Endothelial cell of umbilical vein (primary cell): ENCODE measurements around the gene OR51I1. TPM values are rescaled to one million over a fixed set of nuclear protein-coding genes. Genes with fewer than 3 reads are reported as not detected.

ENCODE experiments used
- BruUV-seq: library from RNA; stranded (reverse); fragments of 400-500 nt; replicated peaks from 2 replicates; lab custom pipeline; 2021; lab: Mats Ljungman, UMichigan
- CTCF ChIA-PET: fragments of 300-600, 350-600 bp; sonication (Branson Sonifier 250); formaldehyde crosslinking; loops from one replicate; lab custom pipeline; 2021; ENCODE audit warnings: antibody characterized with exemption, inconsistent platforms; lab: Charles Lee
- POLR2A ChIA-PET: fragments of 300-600, 350-600 bp; sonication (Branson Sonifier 250); formaldehyde crosslinking; loops from one replicate; lab custom pipeline; 2021; ENCODE audit warnings: antibody characterized with exemption, inconsistent platforms; lab: Charles Lee
- DNase-seq: peaks from one replicate; pipeline ENCODE4 v3.0.0-alpha.2; 2011; ENCODE audit warnings: low read depth, low spot score
- FAIRE-seq: peaks from 2 replicates; lab custom pipeline; 2011; peaks lifted over from hg19 to GRCh38; lab: Jason Lieb, UNC
- H2AFZ ChIP-seq: 2 replicates; pipeline ENCODE4 v1.6.0; 2012; ENCODE audit warnings: low read depth, low read length, control low read depth, inconsistent platforms
- H3K27ac ChIP-seq: 2 replicates; pipeline ENCODE4 v1.5.1; 2011; ENCODE audit warnings: low read depth, mild to moderate bottlenecking, control low read depth, low read length, moderate library complexity; ENCODE audit not compliant: insufficient read depth
- H3K27me3 ChIP-seq, 2 experiments: 2 replicates each; pipeline versions ENCODE4 v1.6.0 to v1.6.1; 2011; ENCODE audit warnings: low read length in 2 of 2, mixed read lengths in 1 of 2; ENCODE audit not compliant: control insufficient read depth in 2 of 2, insufficient read depth in 2 of 2
- H3K36me3 ChIP-seq, 2 experiments: 2 replicates in 1 of 2; 3 replicates in 1 of 2; pipeline ENCODE4 v1.5.1; 2011; ENCODE audit warnings: low read length in 2 of 2, mild to moderate bottlenecking in 1 of 2, moderate library complexity in 1 of 2; ENCODE audit not compliant: control insufficient read depth in 2 of 2, insufficient read depth in 2 of 2; ENCODE audit errors: extremely low read depth in 1 of 2
- H3K4me1 ChIP-seq: 3 replicates; pipeline ENCODE4 v1.5.1; 2011; ENCODE audit warnings: mild to moderate bottlenecking, low read length; ENCODE audit not compliant: control insufficient read depth, insufficient read depth; ENCODE audit errors: extremely low read depth
- H3K4me2 ChIP-seq: 2 replicates; pipeline ENCODE4 v1.6.1; 2011; ENCODE audit warnings: low read length, control low read depth, mixed read lengths; ENCODE audit not compliant: insufficient read depth
- H3K4me3 ChIP-seq, 3 experiments: fragments of 200-600 bp in 1 of 3; sonication (generic), shearing (Covaris generic) in 1 of 3; replicated peaks in 1 of 3; 2 replicates each; pipeline ENCODE4 v1.5.1; 2011 to 2016; ENCODE audit warnings: control low read depth in 3 of 3, low read length in 3 of 3, mild to moderate bottlenecking in 2 of 3, inconsistent platforms in 1 of 3, low read depth in 1 of 3, moderate library complexity in 1 of 3; ENCODE audit not compliant: insufficient read depth in 1 of 3
- H3K79me2 ChIP-seq: 2 replicates; pipeline ENCODE4 v1.6.0; 2012; ENCODE audit warnings: low read length, inconsistent platforms; ENCODE audit not compliant: control insufficient read depth, insufficient read depth
- H3K9ac ChIP-seq: replicated peaks from 2 replicates; pipeline ENCODE3; 2011; ENCODE audit warnings: low read length, control low read depth; ENCODE audit not compliant: insufficient read depth; ENCODE audit errors: extremely low read depth
- H3K9me1 ChIP-seq: replicated peaks from 3 replicates; pipeline ENCODE4 v1.6.0; 2011; ENCODE audit warnings: mild to moderate bottlenecking, low read length; ENCODE audit not compliant: control insufficient read depth, insufficient read depth; ENCODE audit errors: extremely low read depth
- H3K9me3 ChIP-seq: replicated peaks from 2 replicates; pipeline ENCODE4 v1.5.1; 2012; ENCODE audit warnings: low read length, inconsistent platforms; ENCODE audit not compliant: control insufficient read depth, insufficient read depth
- H4K20me1 ChIP-seq: replicated peaks from 2 replicates; pipeline ENCODE3; 2011; ENCODE audit warnings: mild to moderate bottlenecking, low read length; ENCODE audit not compliant: control insufficient read depth, insufficient read depth; ENCODE audit errors: extremely low read depth
- CTCF ChIP-seq, 2 donors: IDR thresholded peaks; 1 replicate in 1 of 2; 2 replicates in 1 of 2; pipeline ENCODE4 v1.5.1; 2011; ENCODE audit warnings: low read length in 2 of 2, mild to moderate bottlenecking in 2 of 2, moderate library complexity in 2 of 2, control low read depth in 1 of 2, inconsistent platforms in 1 of 2, low read depth in 1 of 2; ENCODE audit not compliant: insufficient read depth in 1 of 2; ENCODE audit errors: extremely low read depth in 1 of 2
- EZH2 ChIP-seq: IDR thresholded peaks from 2 replicates; pipeline ENCODE4 v1.6.1; 2012; ENCODE audit warnings: borderline replicate concordance, low read depth, mild to moderate bottlenecking, moderate library complexity, low read length, inconsistent platforms; ENCODE audit not compliant: severe bottlenecking
- FOS ChIP-seq: IDR thresholded peaks from 2 replicates; pipeline ENCODE4 v1.6.1; 2011; ENCODE audit warnings: mild to moderate bottlenecking, low read length, moderate library complexity, borderline replicate concordance; ENCODE audit not compliant: insufficient read depth
- GATA2 ChIP-seq: IDR thresholded peaks from 2 replicates; pipeline ENCODE4 v1.7.0; 2011; ENCODE audit warnings: low read depth, mild to moderate bottlenecking, moderate library complexity, mixed read lengths, low read length; ENCODE audit not compliant: insufficient read length, insufficient read depth
- JUN ChIP-seq: IDR thresholded peaks from 2 replicates; pipeline ENCODE4 v1.6.1; 2011; ENCODE audit warnings: borderline replicate concordance, low read depth; ENCODE audit not compliant: insufficient read length, insufficient read depth
- MAX ChIP-seq: IDR thresholded peaks from 2 replicates; pipeline ENCODE4 v1.6.1; 2011; ENCODE audit not compliant: insufficient read depth, insufficient read length
- MYC ChIP-seq: IDR thresholded peaks from one replicate; pipeline ENCODE4 v1.6.1; 2011; ENCODE audit warnings: mild to moderate bottlenecking, low read depth, low read length
- POLR2A ChIP-seq: IDR thresholded peaks from 2 replicates; pipeline ENCODE4 v1.6.1; 2012; ENCODE audit warnings: low read depth, mild to moderate bottlenecking, control low read depth, low read length
- POLR2AphosphoS5 ChIP-seq: IDR thresholded peaks from 2 replicates; pipeline ENCODE4 v1.6.1; 2012; ENCODE audit warnings: low read depth, mild to moderate bottlenecking, control low read depth, low read length, moderate library complexity; ENCODE audit not compliant: insufficient read depth
- dilution Hi-C: fragments of 300-500 bp; cut with MboI; formaldehyde crosslinking; loops from one replicate; pipeline ENCODE4 v1.15.0; 2019; ENCODE audit warnings: low sequenced_read_pairs; ENCODE audit not compliant: extremely low pct_ligation_motif_present
- intact Hi-C: fragments of 100-400 bp; cut with micrococcal nuclease; formaldehyde crosslinking; loops from one replicate; pipeline ENCODE4 v1.10.0; 2022
- polyA plus RNA-seq, 4 experiments: library from polyadenylated mRNA; depleted of rRNA in 3 of 4; stranded (reverse) in 3 of 4; unstranded in 1 of 4; fragments of >200 nt; gene quantifications; 2 replicates each; pipeline versions ENCODE4 v1.2.1 to v1.2.3, GENCODE V29; 2011 to 2012; ENCODE audit warnings: missing spikeins in 1 of 4
- total RNA-seq: library from RNA; stranded (reverse); gene quantifications from 2 replicates; pipeline ENCODE4 v1.2.3, GENCODE V29; 2021

OR51I1 gene
- total and polyA plus RNA-seq, 2 donors (not counting 3 experiments of a cell fraction or from before 2014, with no cell fraction given): not detected

GRCh38 chr11:5449023-5449422, 7.7 kb upstream of the OR51I1 start, which contains the start of gene OR51I2:
Gene OR51I2 (plus strand): TSS chr11:5449323. CDS start chr11:5453489, 4,166 bp downstream.
- Histone ChIP-seq H3K36me3 (no peaks in the 10 kb centered on the region), H3K27ac (no peak within 1 kb of the TSS), H3K79me2 (no peaks in the 10 kb centered on the region), H3K9ac (no peak within 1 kb of the TSS), H4K20me1 (no peaks in the 10 kb centered on the region), H3K4me2 (no peak within 1 kb of the TSS), H3K9me1 (no peaks in the 10 kb centered on the region), H3K4me1 (no peaks in the 10 kb centered on the region), H3K9me3 (no peaks in the 10 kb centered on the region), H3K4me3 (no peak within 1 kb of the TSS), H2AFZ (no peak within 1 kb of the TSS), H3K27me3 (no peaks in the 10 kb centered on the region)
- FAIRE-seq: no peak
- intact Hi-C loops: no loop called here
- POLR2A ChIA-PET: no interaction called here
- TF ChIP-seq MAX (no peak), CTCF (IDR thresholded peaks at IDR 0.05; ENCODE audit: extremely low read depth in 1 of 2, insufficient read depth in 1 of 2, low read depth in 1 of 2, low read length in 2 of 2) (no peak), POLR2AphosphoS5 (no peak), EZH2 (no peak), FOS (no peak), JUN (no peak), MYC (no peak), GATA2 (no peak), POLR2A (no peak)
- CTCF ChIA-PET: interaction anchor here (1.0 kb wide), 1 partner anchor 15 kb away, joined by 3 read pairs; no protein-coding TSS in a partner anchor
- dilution Hi-C loops: no loop called here
- no peak for DNase-seq
- no TSS peak for BruUV-seq
